ENCODE measurements around the gene ASAP2.

- TF ChIP-seq POLR2A (IDR thresholded peaks at IDR 0.05; ENCODE audit: low read depth, low read length), result no peak; the same call in 1 of the 2 replicates
- TF ChIP-seq POLR2AphosphoS5 (IDR thresholded peaks at IDR 0.05; ENCODE audit: low read depth, low read length), result no peak
Observed at GRCh38 chr2:9424447-9425164, 218.0 kb downstream of the ASAP2 start.
